ENCODE results near the gene NFE2L1.

GRCh38 chr17:48045316-48046001, 2.7 kb upstream of the NFE2L1 start:
- TF ChIP-seq CTCF (IDR thresholded peaks at IDR 0.05) = no peak
- TF ChIP-seq POLR2A (IDR thresholded peaks at IDR 0.05) = no peak
